Epithelial cell of prostate (primary cell): ENCODE data around the gene CAPN10.
"Not testable (repeated sequence)": the region's sequence is repeated elsewhere in the genome, so short reads cannot be mapped to it uniquely, and the experiment has no call there.

Source experiments
- DNase-seq: peaks from one replicate; pipeline ENCODE4 v3.0.0-alpha.2; 2011; ENCODE audit warnings: low read depth, low spot score
- H3K27ac ChIP-seq: fragments of 450-650 bp; 2 replicates; pipeline ENCODE4 v1.5.1; 2017; ENCODE audit warnings: mild to moderate bottlenecking

CAPN10 gene

GRCh38 chr2:240586198-240586918 lies at the start of gene CAPN10:
Gene CAPN10 (plus strand): TSS chr2:240586734. CDS start chr2:240586912, 178 bp downstream.
- peak; percentile 78 for DNase-seq
- H3K27ac ChIP-seq = peak within 1 kb of the TSS; percentile 73

GRCh38 chr2:240538031-240538780 lies 48.3 kb upstream of the CAPN10 start:
- no peak for DNase-seq
- no peak overlapping the region for H3K27ac ChIP-seq

GRCh38 chr2:240539101-240539500 lies 47.4 kb upstream of the CAPN10 start:
- DNase-seq, H3K27ac ChIP-seq: not testable (repeated sequence)

- H3K27ac ChIP-seq = no peak overlapping the region
- no peak for DNase-seq
Observed at GRCh38 chr2:240539906-240540305, 46.6 kb upstream of the CAPN10 start.

- no peak for DNase-seq
- H3K27ac ChIP-seq = no peak overlapping the region
Observed at GRCh38 chr2:240551288-240551687, 35.2 kb upstream of the CAPN10 start.

GRCh38 chr2:240551811-240552210 lies 34.7 kb upstream of the CAPN10 start:
- DNase-seq = no peak
- H3K27ac ChIP-seq = no peak overlapping the region

- DNase-seq = no peak
- H3K27ac ChIP-seq = no peak overlapping the region
Observed at GRCh38 chr2:240553956-240554480, 32.5 kb upstream of the CAPN10 start.

GRCh38 chr2:240554767-240555493 lies 31.6 kb upstream of the CAPN10 start:
- no peak for DNase-seq
- H3K27ac ChIP-seq = no peak overlapping the region

GRCh38 chr2:240555541-240556250 lies 30.8 kb upstream of the CAPN10 start:
- H3K27ac ChIP-seq = no peak overlapping the region
- DNase-seq = no peak

- no peak overlapping the region for H3K27ac ChIP-seq
- no peak for DNase-seq
Observed at GRCh38 chr2:240556553-240557100, 29.9 kb upstream of the CAPN10 start.

- no peak for DNase-seq
- H3K27ac ChIP-seq = no peak overlapping the region
Observed at GRCh38 chr2:240557101-240557751, 29.3 kb upstream of the CAPN10 start.

- DNase-seq = no peak
- no peak within 1 kb of the TSS for H3K27ac ChIP-seq
Observed at GRCh38 chr2:240557808-240558207, 28.7 kb upstream of the CAPN10 start, which contains the start of gene ANKMY1. Gene ANKMY1 (minus strand): TSS chr2:240557988. CDS start chr2:240557335, 653 bp downstream.

- no peak overlapping the region for H3K27ac ChIP-seq
- DNase-seq = no peak
Observed at GRCh38 chr2:240558236-240558761, 28.2 kb upstream of the CAPN10 start.

- H3K27ac ChIP-seq = no peak overlapping the region
- DNase-seq = no peak
Observed at GRCh38 chr2:240559286-240559685, 27.2 kb upstream of the CAPN10 start.

- DNase-seq = no peak
- peak within 1 kb of the TSS; percentile 97 for H3K27ac ChIP-seq
Observed at GRCh38 chr2:240560084-240560479, 26.5 kb upstream of the CAPN10 start, which contains the start of gene DUSP28. Gene DUSP28 (plus strand): TSS chr2:240560357. CDS start chr2:240560685, 328 bp downstream.

- peak overlapping the region; percentile 97 for H3K27ac ChIP-seq
- DNase-seq = peak; percentile 91
Observed at GRCh38 chr2:240560480-240561324, 25.8 kb upstream of the CAPN10 start.

- peak; percentile 73 for DNase-seq
Observed at GRCh38 chr2:240561325-240561971, 25.1 kb upstream of the CAPN10 start.

More at GRCh38 chr2:240561325-240561971, 25.1 kb upstream of the CAPN10 start:
- peak overlapping the region; percentile 97 for H3K27ac ChIP-seq
